ENCODE data around the gene NPR2. TPM values are rescaled to one million over a fixed set of nuclear protein-coding genes. Genes with fewer than 3 reads are reported as not detected.

NPR2 gene
- polyA plus RNA-seq, 2 of the 4 experiments (the other 2 are of a cell fraction), result 7.8 to 18.8 TPM

DNA sequence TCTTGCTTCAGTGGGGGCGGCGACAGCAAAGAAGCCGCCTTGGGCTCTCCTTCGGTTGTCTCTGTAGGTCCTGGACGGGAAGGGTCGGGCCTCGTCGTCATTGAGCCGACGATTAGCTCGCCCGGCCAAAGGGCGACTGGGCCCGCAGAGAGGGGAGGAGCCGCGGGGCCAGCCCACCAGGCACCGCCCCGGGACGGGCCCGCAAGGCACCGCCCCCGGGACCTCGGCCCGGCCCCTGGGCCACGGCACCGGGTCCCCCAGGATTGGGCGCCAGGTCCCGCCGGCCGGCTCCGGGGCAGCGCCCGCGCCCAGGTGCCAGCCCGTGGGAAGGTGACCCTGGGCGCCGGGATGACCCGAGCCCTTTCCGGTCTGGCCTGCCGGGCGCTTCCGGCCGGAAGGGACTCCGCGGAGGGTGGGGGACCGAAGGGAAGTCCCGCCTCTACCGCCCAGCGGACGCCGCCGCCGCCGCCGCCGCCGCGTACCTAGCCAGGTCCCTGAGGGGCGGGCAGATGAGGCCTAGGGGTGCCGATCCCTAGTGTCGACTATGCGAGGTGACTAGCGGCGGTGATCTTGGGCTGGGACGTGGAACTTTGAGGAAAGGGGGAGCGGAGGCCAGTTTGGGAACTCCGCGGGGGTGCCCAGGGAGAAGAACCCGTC is 42.4 kb upstream of the NPR2 start, which contains the start of the genes GBA2 and RGP1:
TSS of gene GBA2 (minus strand) at position 371 of the 657 bp plus-strand sequence. CDS start 524 bp downstream, outside the sequence.
TSS of gene RGP1 (plus strand) at position 430 of the 657 bp plus-strand sequence. CDS start 469 bp downstream, outside the sequence.
- FAIRE-seq (no peak), DNase-seq (ENCODE audit: low read depth in 1 of 2, low spot score in 1 of 2) (peak; percentile 62 to 81), ATAC-seq (peak; percentile 91 to 93)
- POLR2A ChIA-PET, result interaction anchor here (0.6 to 4.8 kb wide), 13 partner anchors 9 to 669 kb away, joined by 3 to 41 read pairs (median 5); partner anchors contain the start of genes ARHGEF39, CCDC107, CREB3 and FANCG
- CTCF ChIA-PET, result interaction anchor here (0.8 to 13.6 kb wide), 14 partner anchors 6 to 162 kb away, joined by 3 to 116 read pairs (median 5); partner anchors contain the start of genes CREB3, MSMP and TLN1
- TF ChIP-seq KDM5A (IDR thresholded peaks at IDR 0.05), result no peak
- no peak for TF ChIP-seq NR3C1 (IDR thresholded peaks at IDR 0.05)
- no peak for TF ChIP-seq HEYL (CRISPR knock-in tag; IDR thresholded peaks at IDR 0.05)
- TF ChIP-seq ZNF302 (CRISPR knock-in tag; IDR thresholded peaks at IDR 0.05), result no peak
- peak; percentile 42; the same call in 1 of the 2 replicates for TF ChIP-seq POLR2A (IDR thresholded peaks at IDR 0.05; ENCODE audit: low read length)
- no peak for TF ChIP-seq SREBF2 (IDR thresholded peaks at IDR 0.05)
- no peak for TF ChIP-seq SMC3 (IDR thresholded peaks at IDR 0.05)
- no peak for TF ChIP-seq TFCP2L1 (CRISPR knock-in tag; IDR thresholded peaks at IDR 0.05)
- TF ChIP-seq TP53 (CRISPR knock-in tag; IDR thresholded peaks at IDR 0.05), result no peak
- TF ChIP-seq PHF8 (IDR thresholded peaks at IDR 0.05; ENCODE audit: borderline replicate concordance, low read depth), result peak; percentile 40; the same call in 1 of the 2 replicates
- TF ChIP-seq RCOR1 (IDR thresholded peaks at IDR 0.05; ENCODE audit: low read depth, low read length), result no peak
- TF ChIP-seq JUN (IDR thresholded peaks at IDR 0.05), result peak; percentile 32 to 85; a peak in 4 of 5 replicates
- TF ChIP-seq, protein P1, sequence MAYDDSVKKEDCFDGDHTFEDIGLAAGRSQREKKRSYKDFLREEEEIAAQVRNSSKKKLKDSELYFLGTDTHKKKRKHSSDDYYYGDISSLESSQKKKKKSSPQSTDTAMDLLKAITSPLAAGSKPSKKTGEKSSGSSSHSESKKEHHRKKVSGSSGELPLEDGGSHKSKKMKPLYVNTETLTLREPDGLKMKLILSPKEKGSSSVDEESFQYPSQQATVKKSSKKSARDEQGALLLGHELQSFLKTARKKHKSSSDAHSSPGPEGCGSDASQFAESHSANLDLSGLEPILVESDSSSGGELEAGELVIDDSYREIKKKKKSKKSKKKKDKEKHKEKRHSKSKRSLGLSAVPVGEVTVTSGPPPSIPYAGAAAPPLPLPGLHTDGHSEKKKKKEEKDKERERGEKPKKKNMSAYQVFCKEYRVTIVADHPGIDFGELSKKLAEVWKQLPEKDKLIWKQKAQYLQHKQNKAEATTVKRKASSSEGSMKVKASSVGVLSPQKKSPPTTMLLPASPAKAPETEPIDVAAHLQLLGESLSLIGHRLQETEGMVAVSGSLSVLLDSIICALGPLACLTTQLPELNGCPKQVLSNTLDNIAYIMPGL (CRISPR knock-in tag; IDR thresholded peaks at IDR 0.05; ENCODE audit: borderline replicate concordance), result no peak
- TF ChIP-seq FOSB (CRISPR knock-in tag; IDR thresholded peaks at IDR 0.05), result no peak
- TF ChIP-seq, protein P2, sequence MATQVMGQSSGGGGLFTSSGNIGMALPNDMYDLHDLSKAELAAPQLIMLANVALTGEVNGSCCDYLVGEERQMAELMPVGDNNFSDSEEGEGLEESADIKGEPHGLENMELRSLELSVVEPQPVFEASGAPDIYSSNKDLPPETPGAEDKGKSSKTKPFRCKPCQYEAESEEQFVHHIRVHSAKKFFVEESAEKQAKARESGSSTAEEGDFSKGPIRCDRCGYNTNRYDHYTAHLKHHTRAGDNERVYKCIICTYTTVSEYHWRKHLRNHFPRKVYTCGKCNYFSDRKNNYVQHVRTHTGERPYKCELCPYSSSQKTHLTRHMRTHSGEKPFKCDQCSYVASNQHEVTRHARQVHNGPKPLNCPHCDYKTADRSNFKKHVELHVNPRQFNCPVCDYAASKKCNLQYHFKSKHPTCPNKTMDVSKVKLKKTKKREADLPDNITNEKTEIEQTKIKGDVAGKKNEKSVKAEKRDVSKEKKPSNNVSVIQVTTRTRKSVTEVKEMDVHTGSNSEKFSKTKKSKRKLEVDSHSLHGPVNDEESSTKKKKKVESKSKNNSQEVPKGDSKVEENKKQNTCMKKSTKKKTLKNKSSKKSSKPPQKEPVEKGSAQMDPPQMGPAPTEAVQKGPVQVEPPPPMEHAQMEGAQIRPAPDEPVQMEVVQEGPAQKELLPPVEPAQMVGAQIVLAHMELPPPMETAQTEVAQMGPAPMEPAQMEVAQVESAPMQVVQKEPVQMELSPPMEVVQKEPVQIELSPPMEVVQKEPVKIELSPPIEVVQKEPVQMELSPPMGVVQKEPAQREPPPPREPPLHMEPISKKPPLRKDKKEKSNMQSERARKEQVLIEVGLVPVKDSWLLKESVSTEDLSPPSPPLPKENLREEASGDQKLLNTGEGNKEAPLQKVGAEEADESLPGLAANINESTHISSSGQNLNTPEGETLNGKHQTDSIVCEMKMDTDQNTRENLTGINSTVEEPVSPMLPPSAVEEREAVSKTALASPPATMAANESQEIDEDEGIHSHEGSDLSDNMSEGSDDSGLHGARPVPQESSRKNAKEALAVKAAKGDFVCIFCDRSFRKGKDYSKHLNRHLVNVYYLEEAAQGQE (IDR thresholded peaks at IDR 0.05), result no peak
- no peak for TF ChIP-seq ZFP36 (IDR thresholded peaks at IDR 0.05; ENCODE audit: borderline replicate concordance, partially characterized antibody)
- TF ChIP-seq, protein P3, sequence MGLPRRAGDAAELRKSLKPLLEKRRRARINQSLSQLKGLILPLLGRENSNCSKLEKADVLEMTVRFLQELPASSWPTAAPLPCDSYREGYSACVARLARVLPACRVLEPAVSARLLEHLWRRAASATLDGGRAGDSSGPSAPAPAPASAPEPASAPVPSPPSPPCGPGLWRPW (IDR thresholded peaks at IDR 0.05), result no peak
- TF ChIP-seq EHMT2 (IDR thresholded peaks at IDR 0.05; ENCODE audit: low read depth), result no peak
- TF ChIP-seq CBX8 (IDR thresholded peaks at IDR 0.05), result no peak
- no peak for TF ChIP-seq NPAS2 (CRISPR knock-in tag; IDR thresholded peaks at IDR 0.05; ENCODE audit: borderline replicate concordance)
- TF ChIP-seq ZSCAN20 (CRISPR knock-in tag; IDR thresholded peaks at IDR 0.05), result no peak
- TF ChIP-seq, protein P4, sequence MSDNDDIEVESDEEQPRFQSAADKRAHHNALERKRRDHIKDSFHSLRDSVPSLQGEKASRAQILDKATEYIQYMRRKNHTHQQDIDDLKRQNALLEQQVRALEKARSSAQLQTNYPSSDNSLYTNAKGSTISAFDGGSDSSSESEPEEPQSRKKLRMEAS (IDR thresholded peaks at IDR 0.05), result no peak; the same call in 1 of the 2 replicates
- TF ChIP-seq ESRRA (IDR thresholded peaks at IDR 0.05; ENCODE audit: borderline replicate concordance, low read length), result peak; percentile 81
- TF ChIP-seq HOXB5 (CRISPR knock-in tag; IDR thresholded peaks at IDR 0.05), result 0 out of 2 replicates have a peak, but pooled peaks have one; percentile 48
- TF ChIP-seq HOXB13 (CRISPR knock-in tag; IDR thresholded peaks at IDR 0.05; ENCODE audit: low read depth), result no peak
- TF ChIP-seq, protein P5, sequence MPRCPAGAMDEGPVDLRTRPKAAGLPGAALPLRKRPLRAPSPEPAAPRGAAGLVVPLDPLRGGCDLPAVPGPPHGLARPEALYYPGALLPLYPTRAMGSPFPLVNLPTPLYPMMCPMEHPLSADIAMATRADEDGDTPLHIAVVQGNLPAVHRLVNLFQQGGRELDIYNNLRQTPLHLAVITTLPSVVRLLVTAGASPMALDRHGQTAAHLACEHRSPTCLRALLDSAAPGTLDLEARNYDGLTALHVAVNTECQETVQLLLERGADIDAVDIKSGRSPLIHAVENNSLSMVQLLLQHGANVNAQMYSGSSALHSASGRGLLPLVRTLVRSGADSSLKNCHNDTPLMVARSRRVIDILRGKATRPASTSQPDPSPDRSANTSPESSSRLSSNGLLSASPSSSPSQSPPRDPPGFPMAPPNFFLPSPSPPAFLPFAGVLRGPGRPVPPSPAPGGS (IDR thresholded peaks at IDR 0.05), result peak; percentile 58; the same call in 1 of the 3 replicates
- TF ChIP-seq RAD21 (conservative IDR thresholded peaks at IDR 0.05 in 1 of 2, IDR thresholded peaks at IDR 0.05 in 1 of 2), result no peak
- peaks cover 30% of the 10 kb centered on the region for H3K4me1 ChIP-seq
- H3K4me3 ChIP-seq, result peak within 1 kb of the TSS; percentile 69
- H3K9me3 ChIP-seq, result no peaks in the 10 kb centered on the region
- H3K4me2 ChIP-seq, result peak within 1 kb of the TSS; percentile 94
- WGBS (ENCODE audit: missing lambda C conversion rate), result 2% methylated on average over 21 of the region's 69 CpGs
- peak within 1 kb of the TSS; percentile 84 to 99 for H3K27ac ChIP-seq

All from A549 (cell line).